ENCODE results near the gene SNED1.

SNED1 gene

DNA sequence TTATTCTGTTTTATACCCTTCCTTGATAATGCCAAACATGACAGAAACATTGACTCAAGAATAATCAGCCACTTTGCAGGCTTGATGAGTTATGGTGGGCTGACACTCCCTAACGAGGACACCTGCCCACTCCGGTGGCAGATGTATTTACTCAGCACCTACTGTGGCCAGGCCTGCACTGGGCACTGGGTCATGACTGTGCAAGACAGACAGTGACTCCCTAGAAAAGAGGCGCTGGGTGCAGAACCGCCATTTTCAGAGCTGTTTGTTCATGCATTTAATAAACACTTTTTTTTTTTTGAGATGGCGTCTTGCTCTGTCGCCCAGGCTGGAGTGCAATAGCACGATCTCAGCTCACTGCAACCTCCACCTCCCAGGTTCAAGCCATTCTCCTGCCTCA is 32.5 kb downstream of the SNED1 start:
- DNase-seq = no peak

GRCh38 chr2:241031436-241032165 is 33.2 kb downstream of the SNED1 start:
- no peak for DNase-seq

DNA sequence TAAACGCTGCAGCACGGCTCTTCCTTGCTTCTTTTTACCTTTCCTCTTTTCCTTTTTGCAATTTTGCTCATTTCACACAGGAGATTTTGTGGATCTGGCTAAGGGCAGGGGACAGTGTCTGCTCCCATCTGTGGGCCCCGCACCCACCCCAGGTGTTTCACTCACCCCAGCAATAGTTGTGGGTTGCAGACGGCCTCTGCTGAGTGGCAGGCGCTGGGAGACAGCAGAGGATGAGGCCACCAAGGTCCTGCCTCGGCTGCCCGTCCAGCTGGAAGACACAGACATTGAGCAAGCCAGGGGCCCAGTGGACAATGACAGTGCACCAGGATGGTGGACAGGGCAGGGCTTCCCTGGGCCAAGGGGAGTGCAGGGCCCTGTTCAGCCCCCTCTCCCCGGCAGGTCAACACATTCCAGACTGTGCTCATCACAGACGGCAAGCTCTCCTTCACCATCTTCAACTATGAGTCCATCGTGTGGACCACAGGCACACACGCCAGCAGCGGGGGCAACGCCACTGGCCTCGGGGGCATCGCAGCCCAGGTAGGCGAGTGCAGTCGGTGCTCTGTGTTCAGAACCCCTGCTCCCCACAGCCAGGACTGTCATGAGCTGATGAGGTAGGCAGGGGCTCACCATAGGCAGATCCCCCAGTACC is 35.0 kb downstream of the SNED1 start:
- DNase-seq = no peak

DNA sequence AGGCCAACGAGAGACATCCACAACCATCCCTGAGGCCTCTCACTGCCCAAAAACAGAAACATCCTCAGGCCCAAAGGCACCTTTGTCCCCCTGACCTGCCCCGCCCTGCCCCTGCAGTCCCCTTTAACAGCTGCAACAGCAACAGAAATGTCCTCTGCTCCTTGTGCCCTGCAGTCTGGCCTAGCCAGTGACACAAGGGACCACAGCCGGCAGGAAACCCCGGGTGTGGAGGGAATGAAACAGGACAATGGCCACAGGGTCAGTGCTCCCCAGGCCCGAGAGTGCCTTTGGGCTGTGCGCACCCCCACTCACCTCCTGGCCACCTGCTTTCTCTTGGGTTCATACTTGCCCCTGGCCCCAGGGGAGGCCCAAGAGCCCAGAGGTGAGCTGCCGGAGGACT is 35.6 kb downstream of the SNED1 start:
- no peak for DNase-seq

- DNase-seq = no peak
These were observed 36.2 kb downstream of the SNED1 start for GRCh38 chr2:241034490-241035141.

DNA sequence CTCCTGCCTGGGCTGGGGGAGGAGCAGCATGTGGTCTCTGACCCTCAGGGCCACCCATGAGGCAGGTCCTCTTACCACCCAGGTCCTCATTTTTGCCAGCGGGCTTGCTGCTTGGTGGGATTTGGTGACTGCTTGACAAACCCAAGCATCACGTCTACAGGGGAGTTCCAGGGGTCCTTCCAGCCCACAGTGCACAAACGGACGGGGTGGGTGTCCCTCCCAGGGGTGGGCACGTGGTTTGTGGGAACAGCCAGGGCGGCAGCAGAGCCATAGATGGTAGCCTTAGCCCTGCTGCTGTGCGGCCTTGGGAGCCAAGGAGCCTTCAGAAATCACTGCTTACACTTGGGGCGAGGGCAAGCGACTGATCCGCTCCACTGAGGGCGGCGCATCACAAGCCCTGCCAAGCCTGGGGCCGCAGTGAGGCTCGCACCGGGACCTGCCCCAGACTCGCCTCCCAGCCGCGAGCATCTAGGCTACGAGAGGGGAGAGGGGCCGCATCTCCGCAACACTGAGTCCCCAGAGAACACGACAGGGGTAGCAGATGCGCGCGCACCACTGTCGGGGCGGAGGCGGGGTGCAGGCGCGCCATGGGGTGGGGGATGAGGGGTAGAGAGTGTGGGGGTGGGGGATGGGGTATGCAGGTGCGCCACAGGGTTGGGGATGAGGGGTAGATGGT is 36.9 kb downstream of the SNED1 start:
- DNase-seq = no peak

- no peak for DNase-seq
These were observed 37.5 kb downstream of the SNED1 start for GRCh38 chr2:241035818-241036396.

GRCh38 chr2:241036397-241036963 is 38.1 kb downstream of the SNED1 start:
- no peak for DNase-seq

DNA sequence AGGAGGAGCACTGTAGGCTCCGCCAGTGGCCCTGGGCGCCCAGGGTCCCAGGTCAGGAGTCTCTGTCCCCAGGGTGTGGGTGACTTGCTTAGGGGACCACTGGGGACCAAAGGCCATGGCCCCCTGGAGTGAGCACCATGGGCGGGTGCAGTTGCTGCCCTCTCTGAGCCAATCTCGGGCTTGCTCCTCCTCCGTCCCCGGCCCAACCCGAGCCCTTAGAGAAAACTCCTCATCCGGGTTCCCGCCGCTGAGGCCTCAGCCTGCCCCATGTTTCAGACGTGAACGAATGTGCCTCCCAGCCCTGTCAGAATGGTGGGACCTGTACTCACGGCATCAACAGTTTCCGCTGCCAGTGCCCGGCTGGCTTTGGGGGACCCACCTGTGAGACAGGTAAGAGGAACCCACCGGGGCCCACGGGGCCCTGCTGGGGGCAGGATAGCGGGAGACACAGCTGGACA is 38.6 kb downstream of the SNED1 start:
- DNase-seq = no peak

DNA sequence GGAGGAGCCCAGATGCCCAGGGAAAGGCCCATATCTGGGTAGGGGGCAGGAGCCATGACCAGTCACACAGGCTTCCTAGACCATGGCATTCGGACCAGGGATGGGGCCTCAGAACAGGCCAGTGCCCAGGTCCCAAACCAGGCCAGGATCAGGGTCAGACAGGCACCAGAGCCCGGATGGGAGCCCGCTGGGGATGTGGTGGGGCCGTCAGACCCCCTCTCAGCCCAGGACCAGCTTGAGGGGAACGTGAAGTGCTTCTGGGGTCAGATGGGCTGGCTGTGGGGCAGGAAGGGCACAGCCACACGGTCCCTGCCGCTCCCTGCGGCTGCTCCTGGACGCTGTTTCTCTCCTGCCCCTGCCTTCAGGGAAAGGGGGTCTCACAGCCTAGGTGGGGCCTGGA is 39.1 kb downstream of the SNED1 start:
- DNase-seq = no peak

DNA sequence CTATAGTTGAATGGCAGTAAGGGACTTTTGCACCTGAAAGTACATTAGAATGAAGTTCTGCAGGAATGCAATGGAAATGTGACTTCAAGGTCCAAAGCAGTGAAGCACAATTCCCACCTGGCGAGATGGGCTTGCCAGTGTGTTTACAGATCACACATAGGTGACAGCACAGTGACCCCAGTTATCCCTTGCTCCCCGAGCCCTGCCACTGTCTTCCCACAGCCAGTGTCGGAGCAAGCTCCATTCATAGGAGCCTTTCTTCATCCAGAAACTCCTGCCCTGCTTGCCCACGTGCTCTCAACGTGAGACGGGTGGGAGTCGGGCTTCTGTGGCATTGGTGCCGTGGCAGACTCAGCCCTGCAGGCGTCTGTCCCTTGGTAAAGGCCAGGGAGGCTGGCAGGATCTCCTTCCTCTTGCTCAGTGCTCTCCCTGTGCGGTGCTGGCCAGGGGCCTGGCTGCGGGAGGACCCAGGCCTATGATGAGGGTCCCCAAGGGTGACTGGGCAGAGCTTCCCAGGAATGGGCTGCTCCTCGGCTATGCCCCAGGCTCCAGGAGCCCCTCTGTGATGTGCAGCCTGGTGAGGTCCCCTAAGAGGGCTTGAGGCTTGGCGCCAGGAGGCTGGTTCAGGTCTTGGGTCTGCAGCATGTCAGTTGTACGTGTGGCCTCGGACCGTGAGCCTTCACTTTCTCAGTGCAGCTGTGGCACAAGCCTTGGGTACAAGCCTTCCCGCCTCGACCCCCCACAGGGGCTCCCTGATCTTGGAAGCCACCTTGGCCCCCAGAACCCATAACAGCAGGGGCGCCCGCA is 40.2 kb downstream of the SNED1 start:
- no peak for DNase-seq

DNA sequence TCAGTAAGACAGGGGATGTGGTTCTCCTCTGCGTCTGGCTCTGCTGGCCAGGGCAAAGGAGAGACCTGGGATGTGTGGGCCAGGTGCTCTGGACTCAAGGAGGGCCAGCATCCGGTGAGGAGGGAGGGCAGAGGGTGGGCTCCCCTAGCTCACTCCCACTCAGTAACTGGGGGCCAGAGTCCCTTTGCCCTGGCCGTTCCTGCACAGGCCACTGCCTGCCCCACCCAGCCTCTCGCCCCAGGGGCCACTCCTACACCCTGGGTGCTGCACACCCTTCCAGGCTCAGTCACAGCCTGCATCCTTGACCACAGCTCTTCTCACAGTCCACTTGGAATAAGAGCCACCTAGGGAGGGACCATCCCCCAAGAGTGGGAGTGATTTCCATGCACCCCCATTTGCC is 41.0 kb downstream of the SNED1 start:
- DNase-seq = no peak

GRCh38 chr2:241040081-241040803 is 41.8 kb downstream of the SNED1 start:
- DNase-seq = no peak

DNA sequence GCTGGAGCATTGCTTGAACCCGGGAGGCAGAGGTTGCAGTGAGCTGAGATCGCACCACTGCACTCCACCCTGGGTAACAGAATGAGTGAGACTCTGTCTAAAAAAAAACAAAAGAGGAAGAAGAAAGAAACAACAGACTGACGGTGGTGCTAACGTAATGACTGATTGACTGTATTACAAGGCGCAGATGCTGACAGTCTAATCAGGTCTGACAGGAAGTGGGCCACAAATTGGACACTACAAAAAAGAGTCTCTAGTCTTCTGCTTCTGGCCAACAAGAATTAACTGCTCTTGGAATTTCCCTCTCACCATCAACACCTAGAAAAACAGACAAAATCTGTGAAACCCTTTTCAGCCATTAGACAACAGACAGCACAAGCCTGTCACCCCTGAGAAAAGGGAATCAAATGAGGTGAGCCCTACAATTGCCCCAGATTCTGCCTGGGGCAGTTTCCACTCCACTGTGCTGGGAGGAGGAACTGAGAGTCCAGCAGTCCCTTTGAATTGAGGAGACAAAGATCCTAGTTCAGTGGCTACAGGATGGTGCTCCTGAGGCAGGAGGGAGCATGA is 43.3 kb downstream of the SNED1 start:
- no peak for DNase-seq

DNA sequence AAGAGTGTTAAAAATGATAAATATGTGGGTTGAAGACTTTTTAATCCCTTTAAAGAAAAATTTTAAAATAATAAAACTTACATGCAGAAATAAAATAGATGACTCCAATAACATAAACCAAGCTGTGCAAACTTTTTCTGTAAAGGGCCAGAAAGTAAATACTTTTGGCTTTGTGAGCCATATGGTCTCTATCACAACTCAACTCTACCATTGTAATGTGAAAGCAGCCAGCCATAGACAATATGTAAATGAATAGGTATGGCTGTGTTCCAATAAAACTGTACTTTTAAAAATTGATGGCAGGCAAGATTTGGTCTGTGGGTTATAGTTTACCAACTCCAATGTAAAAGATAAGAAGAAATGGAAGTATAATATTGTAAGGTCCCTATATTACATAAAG is 45.2 kb downstream of the SNED1 start:
- no peak for DNase-seq

DNA sequence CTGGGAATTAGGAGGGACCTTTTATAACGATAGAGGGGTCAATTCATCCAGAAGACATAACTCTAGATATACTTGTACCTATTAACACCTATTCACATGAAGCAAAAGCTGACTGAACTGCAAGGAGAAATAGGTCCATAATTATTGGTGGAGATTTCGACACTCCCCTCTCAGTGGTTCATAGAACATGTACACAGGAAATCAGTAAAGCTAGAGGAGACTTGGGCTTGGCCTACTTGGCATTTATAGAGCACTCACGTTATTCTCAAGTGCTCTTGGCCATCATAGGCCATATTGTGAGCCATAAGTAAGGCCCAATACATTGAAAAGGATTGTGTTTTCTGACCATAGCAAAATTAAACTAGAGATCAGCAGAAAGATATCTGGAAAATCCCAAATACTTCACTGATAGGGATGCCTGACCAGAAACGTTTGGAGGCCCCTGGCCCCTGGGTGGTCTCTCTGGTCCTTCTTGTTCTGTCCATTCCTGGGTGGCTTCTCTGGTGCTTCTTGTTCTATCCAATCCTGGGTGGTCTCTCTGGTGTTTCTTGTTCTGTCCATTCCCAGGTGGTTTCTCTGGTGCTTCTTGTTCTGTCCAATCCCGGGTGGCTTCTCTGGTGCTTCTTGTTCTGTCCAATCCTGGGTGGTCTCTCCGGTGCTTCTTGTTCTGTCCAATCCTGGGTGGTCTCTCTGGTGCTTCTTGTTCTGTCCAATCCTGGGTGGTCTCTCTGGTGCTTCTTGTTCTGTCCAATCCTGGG is 49.0 kb downstream of the SNED1 start:
- no peak for DNase-seq

DNA sequence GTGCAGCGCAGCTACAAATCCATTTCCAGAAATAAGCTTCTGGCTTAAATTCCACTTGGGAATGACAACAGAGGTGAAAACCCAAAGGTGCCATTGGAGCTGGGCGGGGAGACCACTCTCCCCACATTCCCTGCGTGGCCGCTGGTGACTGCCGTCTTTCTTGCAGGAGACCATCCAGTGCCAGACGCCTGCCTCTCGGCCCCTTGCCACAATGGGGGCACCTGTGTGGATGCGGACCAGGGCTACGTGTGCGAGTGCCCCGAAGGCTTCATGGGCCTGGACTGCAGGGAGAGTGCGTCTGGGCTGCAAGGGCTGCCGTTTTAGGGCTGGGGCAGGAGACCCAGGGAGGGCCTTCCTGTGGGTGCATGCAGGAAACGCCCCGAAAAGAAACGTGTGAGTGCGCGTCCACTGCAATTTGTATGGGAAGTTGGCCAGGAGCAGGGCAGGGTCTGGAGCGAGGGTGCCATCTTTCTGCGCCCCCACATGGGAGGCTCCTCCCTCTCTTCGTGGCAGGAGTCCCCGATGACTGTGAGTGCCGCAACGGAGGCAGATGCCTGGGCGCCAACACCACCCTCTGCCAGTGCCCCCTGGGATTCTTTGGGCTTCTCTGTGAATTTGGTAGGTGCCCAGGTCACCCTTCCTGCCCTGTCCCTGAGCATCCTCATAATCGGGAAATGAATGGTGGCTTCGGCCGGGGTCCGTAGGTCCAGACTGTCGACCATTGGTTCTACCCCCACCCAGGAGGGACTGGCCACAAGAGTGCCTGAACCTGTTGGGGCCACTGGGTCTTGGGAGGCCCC is 49.9 kb downstream of the SNED1 start:
- DNase-seq = no peak

GRCh38 chr2:241048949-241049343 is 50.5 kb downstream of the SNED1 start:
- DNase-seq = no peak

Measured in COR-L47 (cell line).